ENCODE data around the gene JARID2.
A peak's percentile ranks its signal among the peaks of the same experiment; 100 is the strongest.

JARID2 gene

DNA sequence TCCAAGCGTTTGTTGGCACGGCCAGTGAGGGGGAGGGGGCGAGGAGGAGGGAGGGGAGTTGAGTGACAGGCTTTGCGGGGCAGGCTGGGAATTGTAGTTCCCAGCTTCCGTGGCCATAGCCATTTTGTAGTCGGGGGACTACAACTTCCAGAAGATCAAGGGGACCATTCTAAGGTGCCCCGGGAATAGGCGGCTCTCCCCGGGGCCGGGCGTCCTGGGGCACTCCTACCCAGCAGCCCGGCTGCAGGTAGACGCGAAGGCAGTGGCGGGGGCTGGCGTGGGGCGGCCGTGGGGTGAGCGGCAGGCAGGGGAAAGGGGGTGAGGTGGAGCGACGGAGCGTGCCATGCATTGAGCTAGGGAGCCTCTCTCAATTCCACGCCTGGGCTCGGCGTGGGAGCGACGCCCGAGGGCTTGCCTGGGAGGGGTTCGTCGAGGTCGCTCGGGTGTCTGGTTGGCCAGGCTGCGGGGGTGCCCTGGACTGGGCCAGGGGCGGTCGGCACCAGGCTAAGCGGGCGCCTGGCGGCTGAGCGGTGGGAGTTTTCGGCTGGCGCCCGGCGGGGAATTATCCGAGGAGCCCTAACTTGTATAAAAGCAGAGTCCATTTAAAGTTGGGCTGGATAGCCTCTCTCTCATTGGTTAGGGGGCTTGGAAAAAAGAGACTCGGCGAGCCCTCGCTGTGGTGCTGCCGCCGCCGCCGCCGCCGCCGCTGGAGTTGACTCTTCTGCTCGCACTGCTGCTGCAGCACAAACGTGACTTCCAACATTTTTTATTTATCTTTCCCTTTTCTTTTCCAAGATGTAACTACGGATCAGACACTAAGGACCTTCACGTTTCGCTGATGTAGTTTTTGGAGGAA lies at the start of gene JARID2:
Gene JARID2, plus strand, starts transcription at position 709 of the 856 bp plus-strand sequence. CDS start 471 bp downstream, outside the sequence.
- Histone ChIP-seq H3F3A (ENCODE audit: insufficient read depth, low read length) (peaks cover 6% of the 10 kb centered on the region; the same call in 1 of the 2 replicates), H4K20me1 (ENCODE audit: insufficient read depth, low read length) (no peaks in the 10 kb centered on the region), H3K27me3 (ENCODE audit: insufficient read depth, low read length) (0 out of 2 replicates have a peak, but pooled peaks cover 4% of the 10 kb centered on the region), H3K9me3 (ENCODE audit: low read length) (no peaks in the 10 kb centered on the region), H3K36me3 (ENCODE audit: insufficient read depth, low read length) (no peaks in the 10 kb centered on the region), H3K4me3 (ENCODE audit: low read depth, low read length, poor library complexity, severe bottlenecking) (peak within 1 kb of the TSS; percentile 81), H3K79me2 (ENCODE audit: insufficient read depth, low read length) (no peaks in the 10 kb centered on the region), H2AFZ (ENCODE audit: low read length) (0 out of 2 replicates have a peak within 1 kb of the TSS, but pooled peaks have one; percentile 22), H3K4me1 (ENCODE audit: insufficient read depth, low read length, severe bottlenecking) (peaks cover 37% of the 10 kb centered on the region), H3K9me2 (ENCODE audit: low read depth, low read length) (no peaks in the 10 kb centered on the region), H3K9ac (ENCODE audit: low read length) (peak within 1 kb of the TSS; percentile 79), H3K27ac (ENCODE audit: low read depth, low read length, poor library complexity, severe bottlenecking) (peak within 1 kb of the TSS; percentile 34), H3K4me2 (ENCODE audit: low read length) (peak within 1 kb of the TSS; percentile 99)
- TF ChIP-seq, protein P1, sequence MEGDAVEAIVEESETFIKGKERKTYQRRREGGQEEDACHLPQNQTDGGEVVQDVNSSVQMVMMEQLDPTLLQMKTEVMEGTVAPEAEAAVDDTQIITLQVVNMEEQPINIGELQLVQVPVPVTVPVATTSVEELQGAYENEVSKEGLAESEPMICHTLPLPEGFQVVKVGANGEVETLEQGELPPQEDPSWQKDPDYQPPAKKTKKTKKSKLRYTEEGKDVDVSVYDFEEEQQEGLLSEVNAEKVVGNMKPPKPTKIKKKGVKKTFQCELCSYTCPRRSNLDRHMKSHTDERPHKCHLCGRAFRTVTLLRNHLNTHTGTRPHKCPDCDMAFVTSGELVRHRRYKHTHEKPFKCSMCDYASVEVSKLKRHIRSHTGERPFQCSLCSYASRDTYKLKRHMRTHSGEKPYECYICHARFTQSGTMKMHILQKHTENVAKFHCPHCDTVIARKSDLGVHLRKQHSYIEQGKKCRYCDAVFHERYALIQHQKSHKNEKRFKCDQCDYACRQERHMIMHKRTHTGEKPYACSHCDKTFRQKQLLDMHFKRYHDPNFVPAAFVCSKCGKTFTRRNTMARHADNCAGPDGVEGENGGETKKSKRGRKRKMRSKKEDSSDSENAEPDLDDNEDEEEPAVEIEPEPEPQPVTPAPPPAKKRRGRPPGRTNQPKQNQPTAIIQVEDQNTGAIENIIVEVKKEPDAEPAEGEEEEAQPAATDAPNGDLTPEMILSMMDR (IDR thresholded peaks at IDR 0.05; ENCODE audit: low read length), result no peak
- TF ChIP-seq EZH2 (IDR thresholded peaks at IDR 0.05; ENCODE audit: borderline replicate concordance, low read length), result no peak

DNA sequence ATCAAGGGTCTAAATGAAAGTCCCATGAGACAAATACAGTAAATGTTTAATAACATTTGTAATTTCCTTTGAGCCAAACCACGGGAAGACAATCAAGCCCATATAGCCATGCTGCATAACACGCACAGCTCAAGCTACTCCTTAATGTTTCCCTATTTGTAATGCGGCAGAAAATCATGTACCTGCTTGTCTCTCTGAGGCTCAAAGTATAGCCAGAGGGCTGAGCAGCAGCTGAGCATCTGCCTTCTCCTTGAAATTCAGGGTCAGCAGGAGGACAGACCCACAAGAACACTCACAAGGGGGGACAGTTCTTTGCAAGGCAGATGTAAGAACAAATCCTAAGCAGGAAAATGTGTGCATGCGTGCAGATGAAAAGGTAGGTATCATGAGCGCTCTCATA lies 45.8 kb upstream of the JARID2 start:
- Histone ChIP-seq H3K27ac (ENCODE audit: low read depth, low read length, poor library complexity, severe bottlenecking) (no peak overlapping the region), H3K9ac (ENCODE audit: low read length) (no peak overlapping the region), H3K27me3 (ENCODE audit: insufficient read depth, low read length) (no peaks in the 10 kb centered on the region), H3K9me2 (ENCODE audit: low read depth, low read length) (no peaks in the 10 kb centered on the region), H3K79me2 (ENCODE audit: insufficient read depth, low read length) (no peaks in the 10 kb centered on the region), H3K4me1 (ENCODE audit: insufficient read depth, low read length, severe bottlenecking) (no peaks in the 10 kb centered on the region), H3K36me3 (ENCODE audit: insufficient read depth, low read length) (no peaks in the 10 kb centered on the region), H4K20me1 (ENCODE audit: insufficient read depth, low read length) (no peaks in the 10 kb centered on the region), H3K9me3 (ENCODE audit: low read length) (no peaks in the 10 kb centered on the region), H3F3A (ENCODE audit: insufficient read depth, low read length) (no peaks in the 10 kb centered on the region), H2AFZ (ENCODE audit: low read length) (no peak overlapping the region), H3K4me2 (ENCODE audit: low read length) (no peak overlapping the region), H3K4me3 (ENCODE audit: low read depth, low read length, poor library complexity, severe bottlenecking) (no peak overlapping the region)
- TF ChIP-seq, protein P1 (IDR thresholded peaks at IDR 0.05; ENCODE audit: low read length), result no peak
- no peak for TF ChIP-seq EZH2 (IDR thresholded peaks at IDR 0.05; ENCODE audit: borderline replicate concordance, low read length)

DNA sequence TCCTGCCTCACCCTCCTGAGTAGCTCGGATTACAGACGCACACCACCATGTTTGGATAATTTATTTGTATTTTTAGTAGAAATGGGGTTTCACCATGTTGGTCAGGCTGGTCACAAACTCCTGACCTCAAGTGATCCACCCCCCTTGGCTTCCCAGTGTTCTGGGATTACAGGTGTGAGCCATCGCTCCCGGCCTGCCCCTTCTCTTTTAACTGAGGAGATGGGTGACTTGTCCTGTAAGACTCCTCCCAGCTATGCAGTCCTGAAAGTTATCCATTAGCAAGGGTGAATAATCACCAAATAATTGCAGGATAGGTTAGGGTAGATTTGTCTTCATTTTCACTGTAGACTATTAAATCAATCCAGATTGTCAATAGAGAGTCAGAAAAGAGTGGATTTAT lies 40.5 kb upstream of the JARID2 start:
- no peaks in the 10 kb centered on the region for H4K20me1 ChIP-seq (ENCODE audit: insufficient read depth, low read length)
- H3F3A ChIP-seq (ENCODE audit: insufficient read depth, low read length), result no peaks in the 10 kb centered on the region
- no peak overlapping the region for H2AFZ ChIP-seq (ENCODE audit: low read length)
- H3K27me3 ChIP-seq (ENCODE audit: insufficient read depth, low read length), result no peaks in the 10 kb centered on the region
- H3K9ac ChIP-seq (ENCODE audit: low read length), result no peak overlapping the region
- H3K79me2 ChIP-seq (ENCODE audit: insufficient read depth, low read length), result no peaks in the 10 kb centered on the region
- TF ChIP-seq, protein P1 (IDR thresholded peaks at IDR 0.05; ENCODE audit: low read length), result no peak
- no peak for TF ChIP-seq EZH2 (IDR thresholded peaks at IDR 0.05; ENCODE audit: borderline replicate concordance, low read length)
- no peak overlapping the region for H3K27ac ChIP-seq (ENCODE audit: low read depth, low read length, poor library complexity, severe bottlenecking)
- H3K9me2 ChIP-seq (ENCODE audit: low read depth, low read length), result no peaks in the 10 kb centered on the region
- H3K9me3 ChIP-seq (ENCODE audit: low read length), result no peaks in the 10 kb centered on the region
- H3K4me2 ChIP-seq (ENCODE audit: low read length), result no peak overlapping the region
- H3K36me3 ChIP-seq (ENCODE audit: insufficient read depth, low read length), result no peaks in the 10 kb centered on the region
- no peaks in the 10 kb centered on the region for H3K4me1 ChIP-seq (ENCODE audit: insufficient read depth, low read length, severe bottlenecking)
- H3K4me3 ChIP-seq (ENCODE audit: low read depth, low read length, poor library complexity, severe bottlenecking), result no peak overlapping the region

Data from OCI-LY1 (cell line).